Measurements from ENCODE around the gene TMEFF2. TPM values are rescaled to one million over a fixed set of nuclear protein-coding genes. Genes with fewer than 3 reads are reported as not detected.

The TMEFF2 gene
- total and polyA plus RNA-seq, 4 donors: 0.08 TPM; not detected in 3

DNA sequence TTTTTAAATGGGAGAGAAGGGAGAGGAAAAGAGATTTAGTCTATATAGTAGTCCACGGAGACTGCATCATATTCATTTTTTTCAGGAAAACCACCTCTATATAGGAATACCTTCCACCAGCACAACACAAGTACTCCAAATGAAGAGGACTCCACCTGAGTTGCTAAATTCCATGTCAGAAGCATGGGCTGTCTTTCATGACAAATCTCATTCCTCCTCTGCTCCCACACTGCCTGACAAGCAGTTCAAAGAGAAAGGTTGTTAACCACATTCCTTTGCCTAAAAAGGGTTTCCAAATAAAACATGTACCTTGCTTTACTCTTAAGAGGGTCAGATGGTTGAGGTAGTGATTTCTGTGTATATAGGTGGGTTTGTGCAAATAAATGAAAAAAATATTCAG lies 122.0 kb downstream of the TMEFF2 start:
- H3K4me1 ChIP-seq (ENCODE audit: control insufficient read depth in 4 of 4, insufficient read depth in 4 of 4, low read length in 3 of 4): peaks cover 3 to 28% (median 19%) of the 10 kb centered on the region in 4 donors
- no peak overlapping the region for H3K4me3 ChIP-seq (ENCODE audit: low read depth in 1 of 3, low read length in 3 of 3)
- H3K9ac ChIP-seq (ENCODE audit: low read depth in 1 of 2, low read length in 2 of 2): no peak overlapping the region
- WGBS: 72% methylated on average over 1 of the region's 1 CpG
- H3K9me3 ChIP-seq (ENCODE audit: control insufficient read depth in 4 of 4, low read length in 3 of 4): no peaks in the 10 kb centered on the region
- TF ChIP-seq, protein P1, sequence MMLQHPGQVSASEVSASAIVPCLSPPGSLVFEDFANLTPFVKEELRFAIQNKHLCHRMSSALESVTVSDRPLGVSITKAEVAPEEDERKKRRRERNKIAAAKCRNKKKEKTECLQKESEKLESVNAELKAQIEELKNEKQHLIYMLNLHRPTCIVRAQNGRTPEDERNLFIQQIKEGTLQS (IDR thresholded peaks at IDR 0.05): no peak
- TF ChIP-seq SP1 (IDR thresholded peaks at IDR 0.05): no peak
- no peak for TF ChIP-seq JUND (IDR thresholded peaks at IDR 0.05)
- TF ChIP-seq NR2F2 (IDR thresholded peaks at IDR 0.05): no peak
- H3K36me3 ChIP-seq (ENCODE audit: control insufficient read depth in 4 of 4, insufficient read depth in 3 of 4, low read depth in 1 of 4, low read length in 3 of 4): no peaks in the 10 kb centered on the region
- H3K27me3 ChIP-seq (ENCODE audit: control insufficient read depth in 4 of 4, insufficient read depth in 4 of 4, low read length in 3 of 4): no peaks in the 10 kb centered on the region
- H3K27ac ChIP-seq (ENCODE audit: low read depth in 1 of 2, low read length in 2 of 2): no peak overlapping the region
- no peak for DNase-seq (ENCODE audit: low spot score)

DNA sequence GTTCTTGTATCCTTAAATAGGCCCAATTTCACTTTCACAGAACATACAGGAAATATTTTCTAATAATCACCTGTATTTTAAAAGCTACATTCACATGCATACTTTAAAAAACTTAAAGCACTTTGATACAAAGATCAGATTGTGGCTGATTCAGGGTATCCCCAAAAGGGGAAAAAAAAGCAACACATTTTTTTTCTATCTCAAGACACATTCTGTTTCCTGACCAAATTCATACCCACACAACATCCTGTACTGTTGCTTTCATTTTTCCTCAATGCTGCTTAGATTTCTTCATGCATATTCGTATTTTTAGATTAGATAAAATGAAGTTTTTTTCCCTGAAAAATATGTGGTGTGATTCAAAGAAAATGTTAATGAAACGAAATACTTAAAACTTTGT lies 122.5 kb downstream of the TMEFF2 start:
- H3K27me3 ChIP-seq (ENCODE audit: control insufficient read depth in 4 of 4, insufficient read depth in 4 of 4, low read length in 3 of 4): no peaks in the 10 kb centered on the region
- H3K9ac ChIP-seq (ENCODE audit: low read depth in 1 of 2, low read length in 2 of 2): no peak overlapping the region
- no peak for DNase-seq (ENCODE audit: low spot score)
- no peak overlapping the region for H3K27ac ChIP-seq (ENCODE audit: low read depth in 1 of 2, low read length in 2 of 2)
- no peak overlapping the region for H3K4me3 ChIP-seq (ENCODE audit: low read depth in 1 of 3, low read length in 3 of 3)
- H3K9me3 ChIP-seq (ENCODE audit: control insufficient read depth in 4 of 4, low read length in 3 of 4): no peaks in the 10 kb centered on the region
- H3K4me1 ChIP-seq (ENCODE audit: control insufficient read depth in 4 of 4, insufficient read depth in 4 of 4, low read length in 3 of 4): peaks cover 3 to 30% (median 19%) of the 10 kb centered on the region in 4 donors
- 61% methylated on average over 2 of the region's 2 CpGs for WGBS
- TF ChIP-seq HNF4G (IDR thresholded peaks at IDR 0.05): no peak
- no peaks in the 10 kb centered on the region for H3K36me3 ChIP-seq (ENCODE audit: control insufficient read depth in 4 of 4, insufficient read depth in 3 of 4, low read depth in 1 of 4, low read length in 3 of 4)

DNA sequence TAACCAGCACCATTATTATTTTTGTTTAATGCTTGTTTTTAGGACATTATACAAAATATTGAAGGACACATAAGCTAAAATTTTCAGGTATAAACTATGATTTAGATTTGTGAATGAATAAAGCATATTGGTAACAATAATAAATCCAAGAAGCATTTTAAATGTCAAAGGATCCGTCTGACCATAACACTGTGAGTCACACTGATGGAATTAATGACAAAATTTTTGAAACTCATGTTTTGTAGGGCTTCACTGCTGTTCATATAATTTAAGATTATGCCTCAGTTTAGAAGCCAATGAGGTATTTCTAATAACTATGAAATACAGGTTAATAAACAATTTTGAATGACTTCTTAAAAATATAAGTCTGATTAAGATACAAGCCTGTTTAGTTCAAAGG lies 124.6 kb downstream of the TMEFF2 start:
- Histone ChIP-seq H3K9ac (ENCODE audit: low read depth in 1 of 2, low read length in 2 of 2) (no peak overlapping the region), H3K27me3 (ENCODE audit: control insufficient read depth in 4 of 4, insufficient read depth in 4 of 4, low read length in 3 of 4) (no peaks in the 10 kb centered on the region), H3K4me3 (ENCODE audit: low read depth in 1 of 3, low read length in 3 of 3) (no peak overlapping the region), H3K9me3 (ENCODE audit: control insufficient read depth in 4 of 4, low read length in 3 of 4) (no peaks in the 10 kb centered on the region), H3K4me1 (ENCODE audit: control insufficient read depth in 4 of 4, insufficient read depth in 4 of 4, low read length in 3 of 4) (peaks cover 3 to 30% (median 19%) of the 10 kb centered on the region in 4 donors), H3K27ac (ENCODE audit: low read depth in 1 of 2, low read length in 2 of 2) (peak overlapping the region in 1 of 2 donors; percentile 28), H3K36me3 (ENCODE audit: control insufficient read depth in 4 of 4, insufficient read depth in 3 of 4, low read depth in 1 of 4, low read length in 3 of 4) (no peaks in the 10 kb centered on the region)
- TF ChIP-seq, protein P2, sequence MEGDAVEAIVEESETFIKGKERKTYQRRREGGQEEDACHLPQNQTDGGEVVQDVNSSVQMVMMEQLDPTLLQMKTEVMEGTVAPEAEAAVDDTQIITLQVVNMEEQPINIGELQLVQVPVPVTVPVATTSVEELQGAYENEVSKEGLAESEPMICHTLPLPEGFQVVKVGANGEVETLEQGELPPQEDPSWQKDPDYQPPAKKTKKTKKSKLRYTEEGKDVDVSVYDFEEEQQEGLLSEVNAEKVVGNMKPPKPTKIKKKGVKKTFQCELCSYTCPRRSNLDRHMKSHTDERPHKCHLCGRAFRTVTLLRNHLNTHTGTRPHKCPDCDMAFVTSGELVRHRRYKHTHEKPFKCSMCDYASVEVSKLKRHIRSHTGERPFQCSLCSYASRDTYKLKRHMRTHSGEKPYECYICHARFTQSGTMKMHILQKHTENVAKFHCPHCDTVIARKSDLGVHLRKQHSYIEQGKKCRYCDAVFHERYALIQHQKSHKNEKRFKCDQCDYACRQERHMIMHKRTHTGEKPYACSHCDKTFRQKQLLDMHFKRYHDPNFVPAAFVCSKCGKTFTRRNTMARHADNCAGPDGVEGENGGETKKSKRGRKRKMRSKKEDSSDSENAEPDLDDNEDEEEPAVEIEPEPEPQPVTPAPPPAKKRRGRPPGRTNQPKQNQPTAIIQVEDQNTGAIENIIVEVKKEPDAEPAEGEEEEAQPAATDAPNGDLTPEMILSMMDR (IDR thresholded peaks at IDR 0.05; ENCODE audit: low read depth, low read length, missing input control): no peak
- TF ChIP-seq, protein P3, sequence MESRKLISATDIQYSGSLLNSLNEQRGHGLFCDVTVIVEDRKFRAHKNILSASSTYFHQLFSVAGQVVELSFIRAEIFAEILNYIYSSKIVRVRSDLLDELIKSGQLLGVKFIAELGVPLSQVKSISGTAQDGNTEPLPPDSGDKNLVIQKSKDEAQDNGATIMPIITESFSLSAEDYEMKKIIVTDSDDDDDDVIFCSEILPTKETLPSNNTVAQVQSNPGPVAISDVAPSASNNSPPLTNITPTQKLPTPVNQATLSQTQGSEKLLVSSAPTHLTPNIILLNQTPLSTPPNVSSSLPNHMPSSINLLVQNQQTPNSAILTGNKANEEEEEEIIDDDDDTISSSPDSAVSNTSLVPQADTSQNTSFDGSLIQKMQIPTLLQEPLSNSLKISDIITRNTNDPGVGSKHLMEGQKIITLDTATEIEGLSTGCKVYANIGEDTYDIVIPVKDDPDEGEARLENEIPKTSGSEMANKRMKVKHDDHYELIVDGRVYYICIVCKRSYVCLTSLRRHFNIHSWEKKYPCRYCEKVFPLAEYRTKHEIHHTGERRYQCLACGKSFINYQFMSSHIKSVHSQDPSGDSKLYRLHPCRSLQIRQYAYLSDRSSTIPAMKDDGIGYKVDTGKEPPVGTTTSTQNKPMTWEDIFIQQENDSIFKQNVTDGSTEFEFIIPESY (IDR thresholded peaks at IDR 0.05): no peak
- TF ChIP-seq, protein P1 (IDR thresholded peaks at IDR 0.05): no peak
- TF ChIP-seq FOXA1 (IDR thresholded peaks at IDR 0.05): no peak
- no peak for TF ChIP-seq NR2F2 (IDR thresholded peaks at IDR 0.05)
- no peak for TF ChIP-seq RAD21 (IDR thresholded peaks at IDR 0.05)
- TF ChIP-seq HNF4G (IDR thresholded peaks at IDR 0.05): no peak
- no peak for TF ChIP-seq TAF1 (conservative IDR thresholded peaks at IDR 0.05)
- no peak for TF ChIP-seq RXRA (IDR thresholded peaks at IDR 0.05)
- no peak for TF ChIP-seq HNF4A (conservative IDR thresholded peaks at IDR 0.05)
- WGBS: 92% methylated on average over 1 of the region's 1 CpG
- DNase-seq (ENCODE audit: low spot score): no peak
